A549 treated with ZK216348 at 1 μM for 4 hours (cell line): ENCODE results near the gene PTMS. TPM values are rescaled to one million over a fixed set of nuclear protein-coding genes. Genes with fewer than 3 reads are reported as not detected.

Experiments used
- total RNA-seq: library from RNA; stranded (reverse); fragments of 200-300 nt; extraction: Qiagen RNA extraction; gene quantifications from 5 replicates; pipeline ENCODE4 v1.2.3, GENCODE V29; 2022; ENCODE audit warnings: low read depth

The PTMS gene, protein sequence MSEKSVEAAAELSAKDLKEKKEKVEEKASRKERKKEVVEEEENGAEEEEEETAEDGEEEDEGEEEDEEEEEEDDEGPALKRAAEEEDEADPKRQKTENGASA
- total RNA-seq: 687 to 1,137 TPM (median 1,048 TPM) in 5 replicates

GRCh38 chr12:6765634-6766581, at the start of gene PTMS:
Gene PTMS (plus strand): TSS chr12:6766363. CDS start chr12:6766706, 343 bp downstream.

GRCh38 chr12:6723607-6724408, 42.4 kb upstream of the PTMS start, which contains the start of gene COPS7A:
Gene COPS7A (plus strand): TSS chr12:6724046. CDS start chr12:6724657, 611 bp downstream.

GRCh38 chr12:6752921-6753771, 13.0 kb upstream of the PTMS start, which contains the start of gene MLF2:
Gene MLF2 (minus strand): TSS chr12:6753141. CDS start chr12:6752334, 807 bp downstream.

DNA sequence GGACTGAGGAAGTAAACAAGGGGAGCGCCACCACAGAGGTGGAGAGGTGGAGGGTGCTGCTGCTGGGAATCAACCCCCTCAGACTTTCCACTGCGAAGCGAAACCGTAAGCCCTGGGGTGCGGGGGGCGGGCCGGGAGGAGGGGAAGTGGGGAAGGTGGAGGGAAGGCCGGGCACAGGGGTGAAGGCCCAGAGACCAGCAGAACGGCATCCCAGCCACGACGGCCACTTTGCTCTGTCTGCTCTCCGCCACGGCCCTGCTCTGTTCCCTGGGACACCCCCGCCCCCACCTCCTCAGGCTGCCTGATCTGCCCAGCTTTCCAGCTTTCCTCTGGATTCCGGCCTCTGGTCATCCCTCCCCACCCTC, 6.2 kb downstream of the PTMS start, which contains the start of gene LAG3:
Gene LAG3 (plus strand): TSS at position 190 of the 365 bp plus-strand sequence. CDS start 333 bp downstream, outside the sequence.

DNA sequence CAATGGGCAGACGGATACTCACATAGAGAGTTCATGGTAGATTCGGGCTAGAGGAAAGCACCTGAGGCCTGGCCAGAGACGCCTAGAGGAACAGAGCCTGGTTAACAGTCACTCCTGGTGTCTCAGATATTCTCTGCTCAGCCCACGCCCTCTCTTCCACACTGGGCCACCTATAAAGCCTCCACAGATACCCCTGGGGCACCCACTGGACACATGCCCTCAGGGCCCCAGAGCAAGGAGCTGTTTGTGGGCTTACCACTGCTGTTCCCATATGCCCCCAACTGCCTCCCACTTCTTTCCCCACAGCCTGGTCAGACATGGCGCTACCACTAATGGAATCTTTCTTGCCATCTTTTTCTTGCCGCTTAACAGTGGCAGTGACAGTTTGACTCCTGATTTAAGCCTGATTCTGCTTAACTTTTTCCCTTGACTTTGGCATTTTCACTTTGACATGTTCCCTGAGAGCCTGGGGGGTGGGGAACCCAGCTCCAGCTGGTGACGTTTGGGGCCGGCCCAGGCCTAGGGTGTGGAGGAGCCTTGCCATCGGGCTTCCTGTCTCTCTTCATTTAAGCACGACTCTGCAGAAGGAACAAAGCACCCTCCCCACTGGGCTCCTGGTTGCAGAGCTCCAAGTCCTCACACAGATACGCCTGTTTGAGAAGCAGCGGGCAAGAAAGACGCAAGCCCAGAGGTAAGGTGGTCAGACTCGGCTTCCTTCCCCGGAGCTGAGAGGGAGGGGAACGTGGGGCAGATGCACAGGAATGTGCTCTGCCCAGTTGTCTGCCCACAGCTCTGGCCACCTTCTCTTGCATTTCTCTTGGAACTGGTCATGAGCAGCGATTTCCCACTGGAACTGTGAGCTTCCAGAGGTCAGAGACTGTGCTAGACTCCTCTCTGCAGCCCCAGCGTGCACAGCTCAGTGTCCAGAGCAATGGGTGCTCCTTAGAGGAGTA, 23.1 kb downstream of the PTMS start, which contains the start of gene CD4:
Gene CD4 (plus strand): TSS at position 557 of the 953 bp plus-strand sequence. CDS start 10,611 bp downstream, outside the sequence.

Other genes starting within 250 kb of the PTMS start
- gene GAPDH, start 231.8 kb upstream of the PTMS start, total RNA-seq: 5,971 to 9,033 TPM (median 8,788 TPM) in 5 replicates
- 1.6 to 2.5 TPM (median 2.2 TPM) in 5 replicates for gene IFFO1, start 210.3 kb upstream of the PTMS start, total RNA-seq
- 89.7 to 116 TPM (median 103 TPM) in 5 replicates for gene NOP2, start 198.1 kb upstream of the PTMS start, total RNA-seq
- gene CHD4, start 159.0 kb upstream of the PTMS start, total RNA-seq: 60.1 to 82.5 TPM (median 69.6 TPM) in 5 replicates
- 0.42 to 1.1 TPM (median 0.76 TPM) in 5 replicates for gene LPAR5, start 130.4 kb upstream of the PTMS start, total RNA-seq
- 0.29 to 0.48 TPM (median 0.38 TPM) in 4 of 5 replicates, not detected in the other for gene ACRBP, start 118.9 kb upstream of the PTMS start, total RNA-seq
- 11.3 to 18.6 TPM (median 14.4 TPM) in 5 replicates for gene ING4, start 103.2 kb upstream of the PTMS start, total RNA-seq
- 49.6 to 66.0 TPM (median 62.9 TPM) in 5 replicates for gene ZNF384, start 77.0 kb upstream of the PTMS start, total RNA-seq
- gene PIANP, start 65.5 kb upstream of the PTMS start, total RNA-seq: 0.68 to 1.3 TPM (median 0.97 TPM) in 5 replicates
- gene COPS7A, start 42.3 kb upstream of the PTMS start, total RNA-seq: 46.4 to 60.7 TPM (median 58.3 TPM) in 5 replicates
- 221 to 313 TPM (median 302 TPM) in 5 replicates for gene MLF2, start 13.2 kb upstream of the PTMS start, total RNA-seq
- 0.79 to 2.2 TPM (median 1.6 TPM) in 5 replicates for gene LAG3, start 6.2 kb downstream of the PTMS start, total RNA-seq
- gene CD4, start 23.2 kb downstream of the PTMS start, total RNA-seq: not detected in 5 replicates
- gene GPR162, start 55.5 kb downstream of the PTMS start, total RNA-seq: 0.39 to 0.87 TPM (median 0.56 TPM) in 5 replicates
- gene P3H3, start 62.0 kb downstream of the PTMS start, total RNA-seq: 14.2 to 32.8 TPM (median 27.5 TPM) in 5 replicates
- 2.1 to 2.7 TPM (median 2.3 TPM) in 5 replicates for gene GNB3, start 74.6 kb downstream of the PTMS start, total RNA-seq
- gene CDCA3, start 84.9 kb downstream of the PTMS start, total RNA-seq: 68.4 to 85.8 TPM (median 72.7 TPM) in 5 replicates
- 76.4 to 97.4 TPM (median 80.0 TPM) in 5 replicates for gene USP5, start 85.8 kb downstream of the PTMS start, total RNA-seq
- gene TPI1, start 101.2 kb downstream of the PTMS start, total RNA-seq: 1,281 to 1,662 TPM (median 1,628 TPM) in 5 replicates
- gene SPSB2, start 106.9 kb downstream of the PTMS start, total RNA-seq: 19.2 to 36.2 TPM (median 30.5 TPM) in 5 replicates
- 15.7 to 21.7 TPM (median 17.3 TPM) in 5 replicates for gene LRRC23, start 138.5 kb downstream of the PTMS start, total RNA-seq
- 32.7 to 43.8 TPM (median 41.2 TPM) in 5 replicates for gene ENO2, start 148.2 kb downstream of the PTMS start, total RNA-seq
- gene ATN1, start 161.6 kb downstream of the PTMS start, total RNA-seq: 36.6 to 87.8 TPM (median 83.1 TPM) in 5 replicates
- gene RNU7-1, start 177.5 kb downstream of the PTMS start, total RNA-seq: not detected in 5 replicates
- 240 to 311 TPM (median 303 TPM) in 5 replicates for gene C12orf57, start 177.7 kb downstream of the PTMS start, total RNA-seq
- gene PTPN6, start 185.0 kb downstream of the PTMS start, total RNA-seq: 6.2 to 12.8 TPM (median 11.9 TPM) in 5 replicates
- 278 to 353 TPM (median 328 TPM) in 5 replicates for gene PHB2, start 204.3 kb downstream of the PTMS start, total RNA-seq
- 55.9 to 81.9 TPM (median 61.3 TPM) in 5 replicates for gene EMG1, start 204.6 kb downstream of the PTMS start, total RNA-seq